ENCODE results near the gene GSC2.

The GSC2 gene

DNA sequence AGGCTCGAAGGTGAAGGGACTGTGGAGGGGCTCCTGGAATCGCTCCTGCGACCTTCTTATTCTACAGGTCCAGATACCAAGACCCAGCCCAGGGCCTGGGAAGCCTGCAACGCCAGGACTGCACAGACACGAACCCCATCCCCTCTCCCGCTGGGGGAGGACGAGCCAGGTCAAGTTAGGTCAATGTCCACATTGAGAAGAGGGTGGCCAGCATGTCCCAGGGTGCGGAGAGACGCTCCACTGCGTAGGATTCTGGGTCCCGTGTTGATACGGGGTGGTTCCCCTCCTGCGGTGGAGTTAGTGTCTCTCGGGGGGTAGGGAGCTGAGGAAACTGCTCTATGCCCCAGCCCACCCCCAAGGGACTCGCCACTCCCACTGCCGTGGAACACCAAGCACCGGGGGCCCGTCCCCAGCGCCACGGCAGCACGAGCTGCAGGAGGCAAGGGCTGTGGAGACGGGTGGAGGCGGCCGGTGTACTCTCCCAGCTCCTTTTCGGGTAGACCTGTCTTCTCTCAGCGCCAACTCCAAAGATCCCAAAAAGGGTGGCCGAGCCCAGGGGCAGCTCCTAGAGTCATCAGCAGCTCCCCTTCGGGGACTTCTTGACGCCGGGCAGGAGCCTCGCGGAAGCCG, 1.6 kb downstream of the GSC2 start:
- DNase-seq (ENCODE audit: extremely low spot score), result no peak
- CTCF ChIA-PET, result no interaction called here
- POLR2A ChIA-PET, result no interaction called here
- TF ChIP-seq SUZ12 (IDR thresholded peaks at IDR 0.05) (no peak), BHLHE40 (IDR thresholded peaks at IDR 0.05; ENCODE audit: borderline replicate concordance) (no peak), L3MBTL2 (conservative IDR thresholded peaks at IDR 0.05) (no peak), TARDBP (IDR thresholded peaks at IDR 0.05) (no peak), FOXK2 (IDR thresholded peaks at IDR 0.05) (no peak), FOXM1 (IDR thresholded peaks at IDR 0.05; ENCODE audit: borderline replicate concordance) (no peak), LEF1 (IDR thresholded peaks at IDR 0.05; ENCODE audit: borderline replicate concordance) (no peak), NFRKB (IDR thresholded peaks at IDR 0.05) (no peak), FOXA1 (IDR thresholded peaks at IDR 0.05) (no peak), ZNF384 (IDR thresholded peaks at IDR 0.05) (no peak), HDGF (IDR thresholded peaks at IDR 0.05; ENCODE audit: borderline replicate concordance) (no peak), CTBP1 (IDR thresholded peaks at IDR 0.05; ENCODE audit: borderline replicate concordance) (no peak), SP1 (IDR thresholded peaks at IDR 0.05) (no peak), ARNT (IDR thresholded peaks at IDR 0.05) (no peak), ELF4 (IDR thresholded peaks at IDR 0.05) (no peak)
- TF ChIP-seq, protein P1, sequence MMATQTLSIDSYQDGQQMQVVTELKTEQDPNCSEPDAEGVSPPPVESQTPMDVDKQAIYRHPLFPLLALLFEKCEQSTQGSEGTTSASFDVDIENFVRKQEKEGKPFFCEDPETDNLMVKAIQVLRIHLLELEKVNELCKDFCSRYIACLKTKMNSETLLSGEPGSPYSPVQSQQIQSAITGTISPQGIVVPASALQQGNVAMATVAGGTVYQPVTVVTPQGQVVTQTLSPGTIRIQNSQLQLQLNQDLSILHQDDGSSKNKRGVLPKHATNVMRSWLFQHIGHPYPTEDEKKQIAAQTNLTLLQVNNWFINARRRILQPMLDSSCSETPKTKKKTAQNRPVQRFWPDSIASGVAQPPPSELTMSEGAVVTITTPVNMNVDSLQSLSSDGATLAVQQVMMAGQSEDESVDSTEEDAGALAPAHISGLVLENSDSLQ (IDR thresholded peaks at IDR 0.05), result no peak

DNA sequence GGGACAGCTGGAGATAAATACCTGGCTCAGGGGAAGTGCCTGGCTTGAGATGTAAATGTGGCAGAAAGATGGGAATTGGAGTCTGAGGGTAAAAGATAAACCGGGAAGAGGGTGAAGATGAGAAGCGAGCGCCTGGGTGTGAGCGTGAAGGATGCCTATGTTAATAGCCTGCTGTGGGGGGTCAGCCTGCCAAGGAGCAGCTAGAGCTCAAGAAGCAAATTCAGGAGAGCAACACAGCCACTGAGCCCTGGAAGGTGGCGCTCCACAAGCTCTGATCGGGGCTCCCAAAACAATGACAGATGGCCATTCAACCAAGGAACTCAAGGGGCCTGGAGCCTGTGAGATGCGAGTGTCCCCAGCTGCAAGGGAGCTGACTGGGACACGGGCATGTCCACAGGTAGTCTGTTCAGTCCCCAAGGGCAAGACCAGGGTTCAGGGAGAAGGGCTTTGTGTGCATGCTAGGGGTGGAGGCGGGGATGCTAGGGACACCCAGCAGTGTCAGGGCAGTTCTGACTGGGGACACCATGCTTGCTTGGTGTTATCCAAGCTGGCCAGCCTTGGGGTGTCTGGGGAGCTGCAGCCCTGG, 2.8 kb downstream of the GSC2 start:
- DNase-seq (ENCODE audit: extremely low spot score), result no peak
- ChIA-PET POLR2A (interaction anchor here (1.3 to 2.1 kb wide), 2 partner anchors 11 to 22 kb away, joined by 3 to 5 read pairs; no protein-coding TSS in a partner anchor), CTCF (no interaction called here)
- TF ChIP-seq HDGF (IDR thresholded peaks at IDR 0.05; ENCODE audit: borderline replicate concordance), result no peak

DNA sequence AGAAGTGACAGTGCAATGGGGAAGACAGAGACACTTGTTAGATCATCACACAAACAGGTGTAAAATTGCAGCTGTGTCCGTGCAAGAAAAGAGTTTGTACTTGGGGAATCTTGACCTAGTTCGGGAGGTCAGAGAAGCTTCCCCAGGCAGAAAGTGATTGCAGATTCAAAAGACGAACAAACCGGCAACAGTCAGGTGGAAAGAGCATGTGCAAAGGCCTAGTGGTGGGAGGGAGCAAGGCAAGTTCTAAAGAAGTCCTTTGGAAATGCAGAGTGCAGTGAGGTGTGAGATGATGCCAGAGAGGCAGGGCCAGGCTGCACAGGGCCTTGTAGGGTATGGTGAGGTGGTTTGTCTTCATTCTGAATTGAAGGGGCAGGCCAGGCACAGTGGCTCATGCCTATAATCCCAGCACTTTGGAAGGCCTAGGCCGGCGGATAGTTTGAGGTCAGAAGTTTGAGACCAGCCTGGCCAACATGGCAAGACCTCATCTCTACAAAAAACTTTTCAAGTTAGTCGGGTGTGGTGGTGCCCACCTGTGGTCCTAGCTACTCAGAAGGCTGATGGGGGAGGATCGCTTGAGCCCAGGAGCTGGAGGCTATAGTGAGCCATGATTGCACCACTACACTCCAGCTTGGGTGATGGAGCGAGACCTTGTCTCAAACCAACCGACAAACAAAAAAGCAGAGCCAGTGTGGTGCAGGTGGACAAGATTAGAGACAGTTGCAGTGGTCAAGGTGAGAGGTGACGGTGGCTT, 3.7 kb downstream of the GSC2 start:
- ChIA-PET POLR2A (interaction anchor here (1.3 to 2.1 kb wide), 2 partner anchors 12 to 23 kb away, joined by 3 to 5 read pairs; no protein-coding TSS in a partner anchor), CTCF (no interaction called here)
- TF ChIP-seq BHLHE40 (IDR thresholded peaks at IDR 0.05; ENCODE audit: borderline replicate concordance) (no peak), L3MBTL2 (conservative IDR thresholded peaks at IDR 0.05) (no peak), ARNT (IDR thresholded peaks at IDR 0.05) (no peak), FOXM1 (IDR thresholded peaks at IDR 0.05; ENCODE audit: borderline replicate concordance) (no peak), ELF4 (IDR thresholded peaks at IDR 0.05) (no peak), SP1 (IDR thresholded peaks at IDR 0.05) (no peak)
- DNase-seq (ENCODE audit: extremely low spot score), result no peak

DNA sequence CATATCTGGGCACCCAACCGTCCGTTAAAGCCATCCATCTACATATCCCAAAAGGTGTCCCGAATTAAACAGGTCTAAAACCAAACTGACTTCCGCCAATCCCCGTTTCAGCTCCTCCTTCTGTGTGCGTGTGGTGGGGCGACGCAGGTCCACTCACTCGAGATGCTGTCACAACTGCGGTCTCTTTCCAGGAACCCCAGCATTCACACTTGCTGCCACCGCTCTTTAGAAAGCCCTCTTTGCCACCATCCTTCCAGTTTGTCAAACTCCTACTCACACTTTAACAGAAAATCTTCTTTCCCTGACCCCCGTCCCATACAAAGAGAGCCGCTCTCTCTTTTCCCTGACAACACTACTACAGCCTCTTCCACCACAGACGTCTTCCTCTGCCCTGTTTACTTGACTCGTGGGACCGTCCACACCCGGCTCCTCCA, 6.1 kb downstream of the GSC2 start:
- TF ChIP-seq, protein P1 (IDR thresholded peaks at IDR 0.05), result no peak
- TF ChIP-seq SUZ12 (IDR thresholded peaks at IDR 0.05), result no peak
- no peak for TF ChIP-seq FOXA1 (IDR thresholded peaks at IDR 0.05)
- TF ChIP-seq ELF4 (IDR thresholded peaks at IDR 0.05), result no peak
- no peak for TF ChIP-seq FOXM1 (IDR thresholded peaks at IDR 0.05; ENCODE audit: borderline replicate concordance)
- TF ChIP-seq CTBP1 (IDR thresholded peaks at IDR 0.05; ENCODE audit: borderline replicate concordance), result no peak
- TF ChIP-seq TARDBP (IDR thresholded peaks at IDR 0.05), result no peak
- TF ChIP-seq ZNF384 (IDR thresholded peaks at IDR 0.05), result no peak
- no peak for TF ChIP-seq SP1 (IDR thresholded peaks at IDR 0.05)
- CTCF ChIA-PET, result interaction anchor here (0.7 to 1.8 kb wide), 8 partner anchors 8 to 35 kb away, joined by 3 to 10 read pairs (median 4); partner anchors contain the start of genes DGCR2 and SLC25A1
- DNase-seq (ENCODE audit: extremely low spot score), result no peak
- POLR2A ChIA-PET, result interaction anchor here (0.8 to 2.9 kb wide), 19 partner anchors 8 to 352 kb away, joined by 3 to 29 read pairs (median 7); partner anchors contain the start of genes CDC45, CLTCL1, DGCR2 and SLC25A1

DNA sequence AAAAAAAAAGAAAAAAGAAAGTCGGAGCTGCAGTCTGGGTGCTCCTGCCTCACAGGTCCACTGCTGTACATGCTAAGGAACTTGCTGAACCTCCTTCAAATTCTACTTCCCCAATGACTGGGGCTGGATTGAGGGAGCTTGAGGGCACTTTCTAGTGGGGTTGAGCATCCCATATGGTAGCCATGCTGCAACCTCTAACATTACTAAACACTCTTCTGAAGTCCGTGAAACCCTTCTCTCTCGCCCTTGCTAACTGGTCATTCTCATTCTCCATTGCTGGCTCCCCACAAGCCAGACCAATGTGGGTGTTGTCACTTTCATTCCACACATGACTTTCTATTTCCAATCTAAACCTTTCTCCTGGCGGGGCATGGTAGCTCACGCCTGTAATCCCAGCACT, 6.9 kb downstream of the GSC2 start:
- POLR2A ChIA-PET, result interaction anchor here (1.0 to 2.9 kb wide), 4 partner anchors 10 to 23 kb away, joined by 3 to 29 read pairs (median 16); partner anchors contain the start of gene DGCR2
- TF ChIP-seq LEF1 (IDR thresholded peaks at IDR 0.05; ENCODE audit: borderline replicate concordance) (no peak), FOXK2 (IDR thresholded peaks at IDR 0.05) (no peak), SP1 (IDR thresholded peaks at IDR 0.05) (no peak), TARDBP (IDR thresholded peaks at IDR 0.05) (no peak), HDGF (IDR thresholded peaks at IDR 0.05; ENCODE audit: borderline replicate concordance) (no peak), NFRKB (IDR thresholded peaks at IDR 0.05) (no peak), CTBP1 (IDR thresholded peaks at IDR 0.05; ENCODE audit: borderline replicate concordance) (no peak), ARNT (IDR thresholded peaks at IDR 0.05) (no peak), BHLHE40 (IDR thresholded peaks at IDR 0.05; ENCODE audit: borderline replicate concordance) (no peak), ELF4 (IDR thresholded peaks at IDR 0.05) (no peak), FOXA1 (IDR thresholded peaks at IDR 0.05) (no peak)
- TF ChIP-seq, protein P1 (IDR thresholded peaks at IDR 0.05), result no peak
- DNase-seq (ENCODE audit: extremely low spot score), result no peak
- CTCF ChIA-PET, result no interaction called here

DNA sequence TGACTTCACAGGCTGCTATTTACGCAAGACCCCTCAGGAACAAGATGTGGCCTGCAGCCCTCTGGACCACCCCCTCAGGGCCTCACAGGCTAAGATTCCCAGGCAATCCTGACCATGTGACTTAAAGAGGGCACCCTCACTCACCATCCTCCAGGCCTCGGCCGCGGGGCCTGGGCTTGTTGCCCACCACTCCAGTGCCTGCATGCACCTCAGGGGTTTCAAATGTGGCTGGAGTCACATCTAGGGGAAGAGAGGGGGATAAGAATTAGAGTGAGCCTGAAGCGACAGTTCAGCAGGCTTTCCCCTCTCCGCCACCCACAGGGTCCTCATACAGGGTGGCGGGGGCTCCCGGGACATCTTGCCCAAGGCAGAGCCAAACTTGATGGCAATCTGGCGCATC, 7.7 kb downstream of the GSC2 start:
- TF ChIP-seq SUZ12 (IDR thresholded peaks at IDR 0.05) (no peak), SP1 (IDR thresholded peaks at IDR 0.05) (no peak), ELF4 (IDR thresholded peaks at IDR 0.05) (no peak), HDGF (IDR thresholded peaks at IDR 0.05; ENCODE audit: borderline replicate concordance) (no peak), ZNF384 (IDR thresholded peaks at IDR 0.05) (no peak), L3MBTL2 (conservative IDR thresholded peaks at IDR 0.05) (no peak), FOXK2 (IDR thresholded peaks at IDR 0.05) (no peak), FOXA1 (IDR thresholded peaks at IDR 0.05) (no peak), BHLHE40 (IDR thresholded peaks at IDR 0.05; ENCODE audit: borderline replicate concordance) (no peak), NFRKB (IDR thresholded peaks at IDR 0.05) (no peak), LEF1 (IDR thresholded peaks at IDR 0.05; ENCODE audit: borderline replicate concordance) (no peak), TARDBP (IDR thresholded peaks at IDR 0.05) (no peak), CTBP1 (IDR thresholded peaks at IDR 0.05; ENCODE audit: borderline replicate concordance) (no peak), ARNT (IDR thresholded peaks at IDR 0.05) (no peak), FOXM1 (IDR thresholded peaks at IDR 0.05; ENCODE audit: borderline replicate concordance) (no peak)
- TF ChIP-seq, protein P1 (IDR thresholded peaks at IDR 0.05), result no peak
- no peak for DNase-seq (ENCODE audit: extremely low spot score)
- CTCF ChIA-PET, result no interaction called here
- POLR2A ChIA-PET, result no interaction called here
